ENCODE data around the gene ARHGEF28.

ARHGEF28 gene

GRCh38 chr5:73619606-73620333, 6.2 kb upstream of the ARHGEF28 start:
- no peak for DNase-seq (ENCODE audit: extremely low read depth in 1 of 2, low read depth in 1 of 2)

- DNase-seq (ENCODE audit: extremely low read depth in 1 of 2, low read depth in 1 of 2), result no peak
Observed at GRCh38 chr5:73620334-73620687, 5.7 kb upstream of the ARHGEF28 start.

GRCh38 chr5:73623060-73623459, 2.9 kb upstream of the ARHGEF28 start:
- DNase-seq (ENCODE audit: extremely low read depth in 1 of 2, low read depth in 1 of 2), result no peak

- no peak for DNase-seq (ENCODE audit: extremely low read depth in 1 of 2, low read depth in 1 of 2)
Observed at GRCh38 chr5:73623901-73624404, 2.0 kb upstream of the ARHGEF28 start.

- DNase-seq (ENCODE audit: extremely low read depth in 1 of 2, low read depth in 1 of 2), result no peak
Observed at GRCh38 chr5:73624888-73625287, 1.1 kb upstream of the ARHGEF28 start.

GRCh38 chr5:73625372-73625943, 538 bp upstream of the ARHGEF28 start:
- no peak for DNase-seq (ENCODE audit: extremely low read depth in 1 of 2, low read depth in 1 of 2)

GRCh38 chr5:73626814-73627313, 868 bp downstream of the ARHGEF28 start:
- DNase-seq (ENCODE audit: extremely low read depth in 1 of 2, low read depth in 1 of 2), result no peak

DNA sequence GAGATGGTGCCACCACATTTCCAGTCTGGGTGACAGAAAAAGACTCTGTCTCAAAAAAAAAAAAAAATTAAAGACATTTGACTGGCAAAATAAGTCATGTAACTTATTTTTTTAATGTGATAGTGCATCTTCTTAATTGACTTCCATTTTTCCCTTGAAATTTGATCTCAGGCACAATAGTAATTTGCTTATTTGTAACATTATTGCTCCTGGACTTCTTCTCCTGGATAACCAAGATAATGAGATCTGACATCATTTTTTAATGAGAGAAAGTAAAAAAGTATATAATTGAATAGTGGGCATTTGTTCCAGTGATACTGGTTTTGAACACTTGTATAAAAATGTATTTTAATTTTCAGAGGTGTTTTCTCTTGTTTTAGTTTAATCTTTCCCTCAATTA, 3.5 kb downstream of the ARHGEF28 start:
- no peak for DNase-seq (ENCODE audit: extremely low read depth in 1 of 2, low read depth in 1 of 2)

- DNase-seq (ENCODE audit: extremely low read depth in 1 of 2, low read depth in 1 of 2), result no peak
Observed at GRCh38 chr5:73630765-73631164, 4.8 kb downstream of the ARHGEF28 start.

DNA sequence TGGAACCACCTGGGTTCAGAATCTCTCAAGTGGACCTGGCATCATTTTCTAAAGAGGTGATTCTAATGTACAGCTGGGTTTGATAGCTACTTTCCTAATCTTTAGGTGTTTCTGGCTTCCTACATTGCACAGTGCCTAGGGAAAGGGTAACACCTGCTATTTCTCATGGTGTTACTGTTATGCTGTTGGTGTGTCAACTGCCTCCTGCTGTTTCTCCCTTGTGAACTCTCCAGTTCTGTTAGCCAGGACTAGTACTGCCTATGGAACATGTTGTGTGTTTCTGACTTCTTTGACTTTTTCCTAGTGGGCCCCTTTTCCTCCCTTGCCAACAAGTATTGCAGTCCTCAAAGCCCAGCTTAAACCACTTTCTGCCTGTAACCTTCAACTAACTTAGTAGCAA, 5.5 kb downstream of the ARHGEF28 start:
- no peak for DNase-seq (ENCODE audit: extremely low read depth in 1 of 2, low read depth in 1 of 2)

DNA sequence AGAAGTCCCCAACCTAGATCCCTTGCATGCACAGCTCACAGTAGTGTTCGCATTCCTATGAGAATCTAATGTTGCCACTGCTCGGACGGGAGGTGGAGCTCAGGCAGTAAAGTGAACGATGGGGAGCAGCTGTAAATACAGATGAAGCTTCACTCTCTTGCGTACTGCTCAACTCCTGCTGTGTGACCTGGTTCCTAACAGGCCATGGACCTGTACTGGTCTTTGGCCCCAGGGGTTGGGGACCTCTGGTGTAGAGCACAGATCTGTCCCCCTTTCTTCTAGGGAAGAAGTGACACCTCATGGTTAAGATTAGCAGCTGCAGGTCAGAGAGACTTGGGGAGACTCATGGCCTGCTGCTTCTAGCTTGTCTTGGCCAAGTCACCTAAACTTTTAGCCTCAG, 7.1 kb downstream of the ARHGEF28 start:
- no peak for DNase-seq (ENCODE audit: extremely low read depth in 1 of 2, low read depth in 1 of 2)

GRCh38 chr5:73636408-73636807, 10.4 kb downstream of the ARHGEF28 start:
- DNase-seq (ENCODE audit: extremely low read depth in 1 of 2, low read depth in 1 of 2), result no peak

GRCh38 chr5:73637565-73637964, 11.6 kb downstream of the ARHGEF28 start:
- DNase-seq (ENCODE audit: extremely low read depth in 1 of 2, low read depth in 1 of 2), result no peak

GRCh38 chr5:73638344-73639095, 12.5 kb downstream of the ARHGEF28 start:
- DNase-seq (ENCODE audit: extremely low read depth in 1 of 2, low read depth in 1 of 2), result no peak

- no peak for DNase-seq (ENCODE audit: extremely low read depth in 1 of 2, low read depth in 1 of 2)
Observed at GRCh38 chr5:73640861-73641320, 14.9 kb downstream of the ARHGEF28 start.

- no peak for DNase-seq (ENCODE audit: extremely low read depth in 1 of 2, low read depth in 1 of 2)
Observed at GRCh38 chr5:73641811-73642210, 15.8 kb downstream of the ARHGEF28 start.

DNA sequence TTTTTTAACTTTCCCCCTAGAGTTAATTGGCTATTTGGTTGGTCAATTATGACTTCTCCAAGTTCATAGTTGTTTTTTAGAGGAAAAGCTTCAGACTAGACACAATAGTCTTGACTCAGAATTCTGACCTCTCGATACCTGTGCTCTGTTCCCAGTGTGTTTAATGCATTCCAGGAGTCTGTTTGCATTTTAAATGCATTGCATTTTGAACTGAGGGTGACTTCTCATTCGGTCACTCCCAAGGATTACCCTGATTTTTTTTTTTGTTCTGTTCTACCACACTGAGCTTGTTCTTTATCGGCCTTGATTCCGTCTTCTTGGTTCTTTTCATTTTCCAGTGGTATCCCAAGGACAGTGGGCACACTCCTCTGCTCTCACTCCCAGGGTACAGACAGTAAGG, 16.3 kb downstream of the ARHGEF28 start:
- DNase-seq (ENCODE audit: extremely low read depth in 1 of 2, low read depth in 1 of 2), result no peak

DNA sequence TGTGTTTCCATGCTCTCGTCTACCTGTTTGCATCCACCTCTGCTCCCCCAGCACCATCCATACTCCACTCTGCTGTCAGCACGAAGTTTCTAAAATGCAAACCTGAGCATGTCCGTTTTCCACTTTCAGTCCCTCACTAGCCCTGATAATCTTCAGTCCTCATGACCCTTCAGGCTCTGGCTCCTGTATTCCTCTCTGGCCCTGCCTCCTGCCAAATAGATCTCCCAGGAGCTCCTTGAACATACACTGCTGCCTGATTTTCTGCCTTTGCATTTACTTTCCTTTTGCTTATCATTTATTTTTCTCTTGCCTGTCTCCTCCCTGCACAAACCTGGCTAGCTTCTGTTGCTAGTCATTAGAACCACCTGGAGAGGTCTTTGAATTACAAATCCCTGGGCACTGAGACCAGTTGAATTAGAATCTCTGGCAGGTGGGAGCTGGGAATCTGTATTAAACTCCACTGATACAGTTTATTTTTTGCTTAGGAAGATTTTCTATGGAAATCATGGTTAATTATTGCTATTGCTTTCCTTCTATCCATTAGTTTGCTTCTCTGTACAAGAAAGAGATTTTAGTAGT, 18.5 kb downstream of the ARHGEF28 start:
- DNase-seq (ENCODE audit: extremely low read depth in 1 of 2, low read depth in 1 of 2), result no peak

GRCh38 chr5:73647721-73648120, 21.7 kb downstream of the ARHGEF28 start:
- no peak for DNase-seq (ENCODE audit: extremely low read depth in 1 of 2, low read depth in 1 of 2)

DNA sequence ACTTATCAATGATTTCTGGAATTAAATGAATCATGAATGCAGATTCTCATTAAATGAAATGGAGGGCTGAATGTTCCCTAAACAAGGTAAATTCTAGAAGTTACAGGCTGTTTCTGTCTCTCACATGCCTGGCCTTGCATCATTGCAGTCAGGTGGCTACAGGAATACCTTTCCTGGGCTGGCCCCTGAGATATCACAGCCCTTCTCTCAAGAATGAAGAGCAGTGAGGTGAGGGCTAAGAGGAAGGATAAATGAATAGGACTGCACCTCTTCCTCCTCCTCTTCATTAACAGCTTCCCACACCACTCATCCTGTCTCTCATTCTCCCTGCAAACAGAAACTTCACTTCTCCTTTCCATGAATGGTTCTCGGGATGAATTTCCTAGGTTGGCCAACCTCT, 22.5 kb downstream of the ARHGEF28 start:
- no peak for DNase-seq (ENCODE audit: extremely low read depth in 1 of 2, low read depth in 1 of 2)

GRCh38 chr5:73649926-73650325, 23.9 kb downstream of the ARHGEF28 start:
- DNase-seq (ENCODE audit: extremely low read depth in 1 of 2, low read depth in 1 of 2), result no peak

Measured in activated CD8-positive, alpha-beta memory T cell treated with anti-CD3 and anti-CD28 coated beads for 1 hour (primary cell).